ENCODE measurements around the gene FAM174C. TPM values are rescaled to one million over a fixed set of nuclear protein-coding genes. Genes with fewer than 3 reads are reported as not detected.
A peak's percentile ranks its signal among the peaks of the same experiment; 100 is the strongest.

The FAM174C gene
- total and polyA plus RNA-seq, 2 of the 8 experiments (the other 6 are each of a cell fraction or from before 2014, with no cell fraction given) = 44.5 to 125 TPM

GRCh38 chr19:1266916-1267476, 8.3 kb upstream of the FAM174C start (continued):
- TF ChIP-seq, protein P1, sequence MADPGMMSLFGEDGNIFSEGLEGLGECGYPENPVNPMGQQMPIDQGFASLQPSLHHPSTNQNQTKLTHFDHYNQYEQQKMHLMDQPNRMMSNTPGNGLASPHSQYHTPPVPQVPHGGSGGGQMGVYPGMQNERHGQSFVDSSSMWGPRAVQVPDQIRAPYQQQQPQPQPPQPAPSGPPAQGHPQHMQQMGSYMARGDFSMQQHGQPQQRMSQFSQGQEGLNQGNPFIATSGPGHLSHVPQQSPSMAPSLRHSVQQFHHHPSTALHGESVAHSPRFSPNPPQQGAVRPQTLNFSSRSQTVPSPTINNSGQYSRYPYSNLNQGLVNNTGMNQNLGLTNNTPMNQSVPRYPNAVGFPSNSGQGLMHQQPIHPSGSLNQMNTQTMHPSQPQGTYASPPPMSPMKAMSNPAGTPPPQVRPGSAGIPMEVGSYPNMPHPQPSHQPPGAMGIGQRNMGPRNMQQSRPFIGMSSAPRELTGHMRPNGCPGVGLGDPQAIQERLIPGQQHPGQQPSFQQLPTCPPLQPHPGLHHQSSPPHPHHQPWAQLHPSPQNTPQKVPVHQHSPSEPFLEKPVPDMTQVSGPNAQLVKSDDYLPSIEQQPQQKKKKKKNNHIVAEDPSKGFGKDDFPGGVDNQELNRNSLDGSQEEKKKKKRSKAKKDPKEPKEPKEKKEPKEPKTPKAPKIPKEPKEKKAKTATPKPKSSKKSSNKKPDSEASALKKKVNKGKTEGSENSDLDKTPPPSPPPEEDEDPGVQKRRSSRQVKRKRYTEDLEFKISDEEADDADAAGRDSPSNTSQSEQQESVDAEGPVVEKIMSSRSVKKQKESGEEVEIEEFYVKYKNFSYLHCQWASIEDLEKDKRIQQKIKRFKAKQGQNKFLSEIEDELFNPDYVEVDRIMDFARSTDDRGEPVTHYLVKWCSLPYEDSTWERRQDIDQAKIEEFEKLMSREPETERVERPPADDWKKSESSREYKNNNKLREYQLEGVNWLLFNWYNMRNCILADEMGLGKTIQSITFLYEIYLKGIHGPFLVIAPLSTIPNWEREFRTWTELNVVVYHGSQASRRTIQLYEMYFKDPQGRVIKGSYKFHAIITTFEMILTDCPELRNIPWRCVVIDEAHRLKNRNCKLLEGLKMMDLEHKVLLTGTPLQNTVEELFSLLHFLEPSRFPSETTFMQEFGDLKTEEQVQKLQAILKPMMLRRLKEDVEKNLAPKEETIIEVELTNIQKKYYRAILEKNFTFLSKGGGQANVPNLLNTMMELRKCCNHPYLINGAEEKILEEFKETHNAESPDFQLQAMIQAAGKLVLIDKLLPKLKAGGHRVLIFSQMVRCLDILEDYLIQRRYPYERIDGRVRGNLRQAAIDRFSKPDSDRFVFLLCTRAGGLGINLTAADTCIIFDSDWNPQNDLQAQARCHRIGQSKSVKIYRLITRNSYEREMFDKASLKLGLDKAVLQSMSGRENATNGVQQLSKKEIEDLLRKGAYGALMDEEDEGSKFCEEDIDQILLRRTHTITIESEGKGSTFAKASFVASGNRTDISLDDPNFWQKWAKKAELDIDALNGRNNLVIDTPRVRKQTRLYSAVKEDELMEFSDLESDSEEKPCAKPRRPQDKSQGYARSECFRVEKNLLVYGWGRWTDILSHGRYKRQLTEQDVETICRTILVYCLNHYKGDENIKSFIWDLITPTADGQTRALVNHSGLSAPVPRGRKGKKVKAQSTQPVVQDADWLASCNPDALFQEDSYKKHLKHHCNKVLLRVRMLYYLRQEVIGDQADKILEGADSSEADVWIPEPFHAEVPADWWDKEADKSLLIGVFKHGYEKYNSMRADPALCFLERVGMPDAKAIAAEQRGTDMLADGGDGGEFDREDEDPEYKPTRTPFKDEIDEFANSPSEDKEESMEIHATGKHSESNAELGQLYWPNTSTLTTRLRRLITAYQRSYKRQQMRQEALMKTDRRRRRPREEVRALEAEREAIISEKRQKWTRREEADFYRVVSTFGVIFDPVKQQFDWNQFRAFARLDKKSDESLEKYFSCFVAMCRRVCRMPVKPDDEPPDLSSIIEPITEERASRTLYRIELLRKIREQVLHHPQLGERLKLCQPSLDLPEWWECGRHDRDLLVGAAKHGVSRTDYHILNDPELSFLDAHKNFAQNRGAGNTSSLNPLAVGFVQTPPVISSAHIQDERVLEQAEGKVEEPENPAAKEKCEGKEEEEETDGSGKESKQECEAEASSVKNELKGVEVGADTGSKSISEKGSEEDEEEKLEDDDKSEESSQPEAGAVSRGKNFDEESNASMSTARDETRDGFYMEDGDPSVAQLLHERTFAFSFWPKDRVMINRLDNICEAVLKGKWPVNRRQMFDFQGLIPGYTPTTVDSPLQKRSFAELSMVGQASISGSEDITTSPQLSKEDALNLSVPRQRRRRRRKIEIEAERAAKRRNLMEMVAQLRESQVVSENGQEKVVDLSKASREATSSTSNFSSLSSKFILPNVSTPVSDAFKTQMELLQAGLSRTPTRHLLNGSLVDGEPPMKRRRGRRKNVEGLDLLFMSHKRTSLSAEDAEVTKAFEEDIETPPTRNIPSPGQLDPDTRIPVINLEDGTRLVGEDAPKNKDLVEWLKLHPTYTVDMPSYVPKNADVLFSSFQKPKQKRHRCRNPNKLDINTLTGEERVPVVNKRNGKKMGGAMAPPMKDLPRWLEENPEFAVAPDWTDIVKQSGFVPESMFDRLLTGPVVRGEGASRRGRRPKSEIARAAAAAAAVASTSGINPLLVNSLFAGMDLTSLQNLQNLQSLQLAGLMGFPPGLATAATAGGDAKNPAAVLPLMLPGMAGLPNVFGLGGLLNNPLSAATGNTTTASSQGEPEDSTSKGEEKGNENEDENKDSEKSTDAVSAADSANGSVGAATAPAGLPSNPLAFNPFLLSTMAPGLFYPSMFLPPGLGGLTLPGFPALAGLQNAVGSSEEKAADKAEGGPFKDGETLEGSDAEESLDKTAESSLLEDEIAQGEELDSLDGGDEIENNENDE (IDR thresholded peaks at IDR 0.05; ENCODE audit: insufficient replicate concordance, low read length) = no peak
- 0 out of 2 replicates have a peak, but pooled peaks have one; percentile 75 for TF ChIP-seq EGR1 (IDR thresholded peaks at IDR 0.05; ENCODE audit: borderline replicate concordance, low read depth, low read length)
- TF ChIP-seq RAD21 (IDR thresholded peaks at IDR 0.05 in 1 of 2, conservative IDR thresholded peaks at IDR 0.05 in 1 of 2; ENCODE audit: low read depth in 2 of 2, low read length in 2 of 2) = peak; percentile 55 to 75
- TF ChIP-seq MAFK (IDR thresholded peaks at IDR 0.05; ENCODE audit: low read depth, low read length) = no peak
- no peak for TF ChIP-seq GTF2F1 (IDR thresholded peaks at IDR 0.05; ENCODE audit: borderline replicate concordance, low read depth, low read length)
- TF ChIP-seq, protein P2, sequence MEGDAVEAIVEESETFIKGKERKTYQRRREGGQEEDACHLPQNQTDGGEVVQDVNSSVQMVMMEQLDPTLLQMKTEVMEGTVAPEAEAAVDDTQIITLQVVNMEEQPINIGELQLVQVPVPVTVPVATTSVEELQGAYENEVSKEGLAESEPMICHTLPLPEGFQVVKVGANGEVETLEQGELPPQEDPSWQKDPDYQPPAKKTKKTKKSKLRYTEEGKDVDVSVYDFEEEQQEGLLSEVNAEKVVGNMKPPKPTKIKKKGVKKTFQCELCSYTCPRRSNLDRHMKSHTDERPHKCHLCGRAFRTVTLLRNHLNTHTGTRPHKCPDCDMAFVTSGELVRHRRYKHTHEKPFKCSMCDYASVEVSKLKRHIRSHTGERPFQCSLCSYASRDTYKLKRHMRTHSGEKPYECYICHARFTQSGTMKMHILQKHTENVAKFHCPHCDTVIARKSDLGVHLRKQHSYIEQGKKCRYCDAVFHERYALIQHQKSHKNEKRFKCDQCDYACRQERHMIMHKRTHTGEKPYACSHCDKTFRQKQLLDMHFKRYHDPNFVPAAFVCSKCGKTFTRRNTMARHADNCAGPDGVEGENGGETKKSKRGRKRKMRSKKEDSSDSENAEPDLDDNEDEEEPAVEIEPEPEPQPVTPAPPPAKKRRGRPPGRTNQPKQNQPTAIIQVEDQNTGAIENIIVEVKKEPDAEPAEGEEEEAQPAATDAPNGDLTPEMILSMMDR (IDR thresholded peaks at IDR 0.05; ENCODE audit: control extremely low read depth in 1 of 3, insufficient read depth in 1 of 3, low read depth in 1 of 3, low read length in 3 of 3) = peak; percentile 89 to 97 (median 96)
- TF ChIP-seq CBX5 (IDR thresholded peaks at IDR 0.05; ENCODE audit: low read depth, low read length) = no peak
- TF ChIP-seq CHD1 (IDR thresholded peaks at IDR 0.05; ENCODE audit: low read depth, low read length) = no peak

Measured in H1 (cell line).